Measurements from ENCODE around the gene GP1BA.

Gene GP1BA

GRCh38 chr17:4978726-4979125 is 46.6 kb downstream of the GP1BA start:
- DNase-seq, result no peak

GRCh38 chr17:4980644-4981216 is 48.7 kb downstream of the GP1BA start:
- DNase-seq, result no peak

GRCh38 chr17:4982305-4982704 is 50.2 kb downstream of the GP1BA start:
- no peak for DNase-seq
